NCI-H510A treated with DMSO at 0.1 percent for 48 hours (cell line): Measurements from ENCODE around the gene PRPF4.
"Not testable (repeated sequence)": the region's sequence is repeated elsewhere in the genome, so short reads cannot be mapped to it uniquely, and the experiment has no call there.

Experiments used
- DNase-seq: peaks from one replicate; lab custom pipeline; 2025; lab: John Stamatoyannopoulos, UW

PRPF4 gene

GRCh38 chr9:113275157-113276131, at the start of gene PRPF4, which contains the start of gene CDC26:
PRPF4 (plus strand) TSS chr9:113275658; CDS start chr9:113275744, 86 bp downstream.
CDC26 (minus strand) TSS chr9:113275572; CDS start chr9:113272507, 3,065 bp downstream.
- DNase-seq, result peak; percentile 97

- DNase-seq, result no peak
Measured at GRCh38 chr9:113227436-113227835, 48.0 kb upstream of the PRPF4 start.

- DNase-seq, result no peak
Measured at GRCh38 chr9:113228130-113228665, 47.3 kb upstream of the PRPF4 start.

- no peak for DNase-seq
Measured at GRCh38 chr9:113231701-113232100, 43.8 kb upstream of the PRPF4 start.

- not testable (repeated sequence) for DNase-seq
Measured at GRCh38 chr9:113235701-113236255, 39.7 kb upstream of the PRPF4 start.

- no peak for DNase-seq
Measured at GRCh38 chr9:113237026-113237425, 38.4 kb upstream of the PRPF4 start.

GRCh38 chr9:113238202-113238858, 37.1 kb upstream of the PRPF4 start:
- no peak for DNase-seq

GRCh38 chr9:113238859-113239232, 36.6 kb upstream of the PRPF4 start:
- DNase-seq, result no peak

GRCh38 chr9:113241161-113241560, 34.3 kb upstream of the PRPF4 start:
- DNase-seq, result no peak

GRCh38 chr9:113244556-113244955, 30.9 kb upstream of the PRPF4 start:
- DNase-seq, result no peak

GRCh38 chr9:113245894-113246293, 29.6 kb upstream of the PRPF4 start:
- no peak for DNase-seq

- no peak for DNase-seq
Measured at GRCh38 chr9:113246928-113247327, 28.5 kb upstream of the PRPF4 start.

GRCh38 chr9:113247640-113248039, 27.8 kb upstream of the PRPF4 start:
- no peak for DNase-seq

GRCh38 chr9:113249661-113250060, 25.8 kb upstream of the PRPF4 start:
- not testable (repeated sequence) for DNase-seq

GRCh38 chr9:113250807-113251206, 24.7 kb upstream of the PRPF4 start:
- DNase-seq, result no peak

- no peak for DNase-seq
Measured at GRCh38 chr9:113254991-113255390, 20.5 kb upstream of the PRPF4 start.

GRCh38 chr9:113255438-113255837, 20.0 kb upstream of the PRPF4 start:
- DNase-seq, result no peak

- no peak for DNase-seq
Measured at GRCh38 chr9:113257863-113258262, 17.6 kb upstream of the PRPF4 start.

- no peak for DNase-seq
Measured at GRCh38 chr9:113258282-113258681, 17.2 kb upstream of the PRPF4 start.

GRCh38 chr9:113261917-113262671, 13.4 kb upstream of the PRPF4 start:
- no peak for DNase-seq

GRCh38 chr9:113266174-113266573, 9.3 kb upstream of the PRPF4 start:
- no peak for DNase-seq
